ENCODE measurements around the gene HERC3.
A peak's percentile ranks its signal among the peaks of the same experiment; 100 is the strongest.

HERC3 gene

GRCh38 chr4:88660446-88661294 is 68.4 kb downstream of the HERC3 start:
- no peak for DNase-seq

- no peak for DNase-seq
Observed at GRCh38 chr4:88661739-88662138, 69.5 kb downstream of the HERC3 start.

- DNase-seq = peak; percentile 11
Observed at GRCh38 chr4:88672987-88673386, 80.7 kb downstream of the HERC3 start.

GRCh38 chr4:88673886-88674285 is 81.6 kb downstream of the HERC3 start:
- DNase-seq = no peak

- DNase-seq = no peak
Observed at GRCh38 chr4:88674565-88674964, 82.3 kb downstream of the HERC3 start.

GRCh38 chr4:88674979-88675378 is 82.7 kb downstream of the HERC3 start:
- no peak for DNase-seq

- no peak for DNase-seq
Observed at GRCh38 chr4:88675543-88675942, 83.3 kb downstream of the HERC3 start.

- DNase-seq = no peak
Observed at GRCh38 chr4:88681209-88681608, 88.9 kb downstream of the HERC3 start.

- no peak for DNase-seq
Observed at GRCh38 chr4:88690355-88690754, 98.1 kb downstream of the HERC3 start.

GRCh38 chr4:88693792-88694191 is 101.5 kb downstream of the HERC3 start:
- no peak for DNase-seq

- no peak for DNase-seq
Observed at GRCh38 chr4:88696630-88697029, 104.3 kb downstream of the HERC3 start.

- DNase-seq = no peak
Observed at GRCh38 chr4:88697141-88697540, 104.9 kb downstream of the HERC3 start.

- peak; percentile 37 for DNase-seq
Observed at GRCh38 chr4:88697588-88698329, 105.5 kb downstream of the HERC3 start, which contains the start of gene NAP1L5. Gene NAP1L5, minus strand, starts transcription at chr4:88697829. Its CDS starts 75 bp downstream, at chr4:88697754.

- no peak for DNase-seq
Observed at GRCh38 chr4:88698519-88698918, 106.2 kb downstream of the HERC3 start.

GRCh38 chr4:88702782-88703181 is 110.5 kb downstream of the HERC3 start:
- DNase-seq = no peak

GRCh38 chr4:88705223-88705622 is 112.9 kb downstream of the HERC3 start:
- no peak for DNase-seq

GRCh38 chr4:88705805-88706492 is 113.7 kb downstream of the HERC3 start:
- DNase-seq = no peak

- no peak for DNase-seq
Observed at GRCh38 chr4:88706574-88706973, 114.3 kb downstream of the HERC3 start.

GRCh38 chr4:88709989-88710388 is 117.7 kb downstream of the HERC3 start:
- DNase-seq = no peak

GRCh38 chr4:88713782-88714181 is 121.5 kb downstream of the HERC3 start:
- DNase-seq = no peak

GRCh38 chr4:88718098-88718497 is 125.8 kb downstream of the HERC3 start:
- no peak for DNase-seq

- no peak for DNase-seq
Observed at GRCh38 chr4:88719381-88719780, 127.1 kb downstream of the HERC3 start.
